NCI-H1694 treated with DMSO at 0.1 percent for 48 hours (cell line): ENCODE results near the gene SAMD4A.

Experiments used
- DNase-seq: peaks from one replicate; lab custom pipeline; 2025; lab: John Stamatoyannopoulos, UW

The SAMD4A gene

GRCh38 chr14:54660604-54661111 is 93.7 kb downstream of the SAMD4A start:
- no peak for DNase-seq

GRCh38 chr14:54662491-54663133 is 95.7 kb downstream of the SAMD4A start:
- DNase-seq: no peak

GRCh38 chr14:54664961-54665360 is 98.0 kb downstream of the SAMD4A start:
- no peak for DNase-seq

GRCh38 chr14:54665946-54666345 is 99.0 kb downstream of the SAMD4A start:
- DNase-seq: no peak

- DNase-seq: no peak
Measured at GRCh38 chr14:54667026-54667744, 100.3 kb downstream of the SAMD4A start.

GRCh38 chr14:54667764-54668163 is 100.8 kb downstream of the SAMD4A start:
- DNase-seq: no peak

GRCh38 chr14:54669721-54670561 is 103.0 kb downstream of the SAMD4A start:
- DNase-seq: no peak

GRCh38 chr14:54671537-54671936 is 104.6 kb downstream of the SAMD4A start:
- no peak for DNase-seq

GRCh38 chr14:54672181-54672580 is 105.3 kb downstream of the SAMD4A start:
- DNase-seq: no peak

GRCh38 chr14:54672688-54673087 is 105.8 kb downstream of the SAMD4A start:
- no peak for DNase-seq

- DNase-seq: no peak
Measured at GRCh38 chr14:54673193-54674045, 106.5 kb downstream of the SAMD4A start.

- DNase-seq: no peak
Measured at GRCh38 chr14:54674046-54674741, 107.3 kb downstream of the SAMD4A start.

GRCh38 chr14:54675236-54676128 is 108.6 kb downstream of the SAMD4A start:
- DNase-seq: no peak

GRCh38 chr14:54676812-54677708 is 110.1 kb downstream of the SAMD4A start:
- DNase-seq: no peak

GRCh38 chr14:54680651-54681050 is 113.7 kb downstream of the SAMD4A start:
- no peak for DNase-seq

- DNase-seq: no peak
Measured at GRCh38 chr14:54681811-54682261, 114.9 kb downstream of the SAMD4A start.

GRCh38 chr14:54682578-54682977 is 115.7 kb downstream of the SAMD4A start:
- no peak for DNase-seq

GRCh38 chr14:54683882-54684794 is 117.2 kb downstream of the SAMD4A start:
- DNase-seq: no peak
